Activated CD4-positive, alpha-beta T cell treated with anti-CD3 and anti-CD28 coated beads for 48 hours (primary cell): ENCODE data around the gene RASAL2.
"Not testable (repeated sequence)": the region's sequence is repeated elsewhere in the genome, so short reads cannot be mapped to it uniquely, and the experiment has no call there.

ENCODE experiments used
- DNase-seq: peaks from one replicate; pipeline ENCODE4 v3.0.0-alpha.2; 2020

RASAL2 gene

GRCh38 chr1:178294654-178295053 lies 200.8 kb downstream of the RASAL2 start:
- DNase-seq, result no peak

GRCh38 chr1:178300352-178300699 lies 206.4 kb downstream of the RASAL2 start:
- no peak for DNase-seq

GRCh38 chr1:178301141-178301540 lies 207.2 kb downstream of the RASAL2 start:
- DNase-seq, result no peak

- no peak for DNase-seq
Observed at GRCh38 chr1:178307264-178307663, 213.4 kb downstream of the RASAL2 start.

- DNase-seq, result no peak
Observed at GRCh38 chr1:178308438-178308837, 214.5 kb downstream of the RASAL2 start.

- DNase-seq, result no peak
Observed at GRCh38 chr1:178310685-178311105, 216.8 kb downstream of the RASAL2 start.

GRCh38 chr1:178311164-178311563 lies 217.3 kb downstream of the RASAL2 start:
- no peak for DNase-seq

GRCh38 chr1:178320280-178320982 lies 226.5 kb downstream of the RASAL2 start:
- DNase-seq, result not testable (repeated sequence)

- no peak for DNase-seq
Observed at GRCh38 chr1:178323067-178323466, 229.2 kb downstream of the RASAL2 start.

- DNase-seq, result no peak
Observed at GRCh38 chr1:178324003-178324402, 230.1 kb downstream of the RASAL2 start.

GRCh38 chr1:178328728-178329127 lies 234.8 kb downstream of the RASAL2 start:
- DNase-seq, result no peak

GRCh38 chr1:178330153-178330552 lies 236.2 kb downstream of the RASAL2 start:
- no peak for DNase-seq

- no peak for DNase-seq
Observed at GRCh38 chr1:178330848-178331497, 237.1 kb downstream of the RASAL2 start.

- DNase-seq, result no peak
Observed at GRCh38 chr1:178335426-178335825, 241.5 kb downstream of the RASAL2 start.

GRCh38 chr1:178337091-178337706 lies 243.3 kb downstream of the RASAL2 start:
- DNase-seq, result no peak

- no peak for DNase-seq
Observed at GRCh38 chr1:178339834-178340233, 245.9 kb downstream of the RASAL2 start.

- DNase-seq, result no peak
Observed at GRCh38 chr1:178341261-178341956, 247.5 kb downstream of the RASAL2 start.

GRCh38 chr1:178342745-178343144 lies 248.8 kb downstream of the RASAL2 start:
- DNase-seq, result no peak

- no peak for DNase-seq
Observed at GRCh38 chr1:178344513-178345091, 250.7 kb downstream of the RASAL2 start.

- DNase-seq, result no peak
Observed at GRCh38 chr1:178345238-178345637, 251.3 kb downstream of the RASAL2 start.

- DNase-seq, result no peak
Observed at GRCh38 chr1:178345807-178346206, 251.9 kb downstream of the RASAL2 start.

- no peak for DNase-seq
Observed at GRCh38 chr1:178349801-178350200, 255.9 kb downstream of the RASAL2 start.

- DNase-seq, result not testable (repeated sequence)
Observed at GRCh38 chr1:178351911-178352310, 258.0 kb downstream of the RASAL2 start.
